GM12865 (cell line): ENCODE results near the gene INHA.

Experiments
- DNase-seq: peaks from one replicate; pipeline ENCODE4 v3.0.0; 2010; ENCODE audit warnings: low read depth
- H3K4me3 ChIP-seq: 2 replicates; pipeline ENCODE4 v1.5.1; 2011; ENCODE audit warnings: mild to moderate bottlenecking, low read depth, low read length, control low read depth
- CTCF ChIP-seq: IDR thresholded peaks from 2 replicates; pipeline ENCODE4 v1.5.1; 2011; ENCODE audit warnings: low read length, control low read depth, low read depth, inconsistent platforms; ENCODE audit not compliant: insufficient read depth; ENCODE audit errors: missing control alignments

The INHA gene

GRCh38 chr2:219613461-219614070 lies 41.5 kb downstream of the INHA start:
- no peak for DNase-seq
- H3K4me3 ChIP-seq = no peak overlapping the region
- no peak for TF ChIP-seq CTCF

DNA sequence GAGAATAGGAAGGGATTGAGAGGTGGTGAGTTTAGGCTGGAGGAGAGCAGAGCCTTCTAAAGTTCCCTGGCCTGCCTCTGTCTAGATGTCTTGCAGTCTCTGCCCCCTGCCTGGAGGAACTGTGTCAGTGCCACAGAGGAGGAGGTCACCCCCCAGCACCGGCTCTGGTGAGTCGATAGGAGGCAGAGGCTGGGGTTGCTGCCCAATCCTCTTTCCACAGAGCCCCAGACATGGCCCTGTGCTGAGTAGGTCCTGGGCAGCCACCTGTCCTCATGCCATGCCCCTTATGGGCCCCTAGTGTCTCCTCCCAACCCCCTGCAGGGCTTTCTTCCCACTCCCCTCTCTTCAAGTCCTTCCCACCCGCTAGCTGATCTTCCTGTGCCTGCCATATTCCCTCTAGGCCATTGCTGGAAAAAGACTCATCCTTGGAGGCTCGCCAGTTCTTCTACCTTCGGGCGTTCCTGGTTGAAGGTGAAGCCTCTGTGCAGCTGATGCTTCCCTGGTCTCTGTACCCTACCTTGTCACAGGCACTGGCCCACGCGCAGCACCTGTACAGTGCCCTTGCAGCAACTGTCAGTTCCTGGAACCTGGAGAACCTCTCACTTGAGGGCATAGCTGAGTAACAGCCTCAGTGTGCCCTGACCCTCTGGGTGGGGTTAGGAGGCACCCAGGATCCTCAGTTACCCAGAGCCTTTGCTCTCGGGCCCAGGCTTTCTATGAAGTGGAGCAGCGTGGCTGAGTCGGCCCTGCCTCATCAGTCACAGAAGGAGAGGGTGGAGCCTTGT lies 42.2 kb downstream of the INHA start:
- no peak for TF ChIP-seq CTCF

GRCh38 chr2:219615036-219615435 lies 42.9 kb downstream of the INHA start:
- H3K4me3 ChIP-seq = no peak overlapping the region
- DNase-seq = no peak
- TF ChIP-seq CTCF = no peak

More for the DNA sequence above, 42.2 kb downstream of the INHA start:
- DNase-seq = no peak
- H3K4me3 ChIP-seq = no peak overlapping the region

DNA sequence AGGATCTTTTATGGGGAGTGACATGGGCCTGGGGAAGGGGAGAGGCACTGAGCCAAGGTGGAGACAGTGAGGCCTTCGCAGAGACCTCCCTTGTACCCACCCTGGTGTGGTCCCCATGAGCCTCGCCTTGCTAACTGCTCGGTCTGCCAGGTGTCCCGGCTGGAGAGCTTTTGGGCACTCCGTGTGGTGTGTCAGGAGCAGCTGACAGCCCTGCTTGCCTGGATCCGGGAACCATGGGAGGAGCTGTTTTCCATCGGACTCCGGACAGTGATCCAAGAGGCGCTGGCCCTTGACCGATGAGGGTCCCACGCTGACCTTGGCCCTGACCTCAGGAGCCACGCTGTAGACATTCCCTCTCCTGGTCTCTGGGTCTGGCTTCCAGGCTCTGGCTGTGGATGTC lies 43.8 kb downstream of the INHA start:
- H3K4me3 ChIP-seq = no peak overlapping the region
- TF ChIP-seq CTCF = no peak
- DNase-seq = no peak

DNA sequence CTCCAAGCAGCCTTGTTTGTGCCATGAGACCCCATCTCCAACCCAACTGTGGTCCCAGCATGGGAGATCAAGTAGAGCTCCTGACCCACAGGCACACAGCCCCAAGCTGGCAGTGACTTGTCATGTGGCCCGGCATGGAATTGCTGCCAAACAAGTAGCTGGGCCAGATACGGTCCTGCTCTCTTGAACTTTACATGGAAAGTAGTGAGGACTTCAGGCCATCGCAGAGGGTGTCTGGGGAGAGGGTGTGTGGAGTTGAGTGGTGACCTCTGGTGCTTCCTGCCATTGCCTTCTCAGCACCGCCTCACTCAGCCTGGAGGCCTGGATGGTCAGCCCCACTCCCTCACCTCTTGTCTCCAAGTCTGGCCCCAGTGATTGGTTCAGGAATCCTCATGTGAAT lies 44.4 kb downstream of the INHA start:
- H3K4me3 ChIP-seq = no peak overlapping the region
- TF ChIP-seq CTCF = no peak
- DNase-seq = no peak

- DNase-seq = no peak
- TF ChIP-seq CTCF = no peak
- H3K4me3 ChIP-seq = no peak overlapping the region
These were observed 46.6 kb downstream of the INHA start for GRCh38 chr2:219618733-219619122.
